HG02798 (cell line): ENCODE data around the gene FAM200A.
"Not testable (repeated sequence)": the region's sequence is repeated elsewhere in the genome, so short reads cannot be mapped to it uniquely, and the experiment has no call there.

ENCODE experiments used
- ATAC-seq: cut with Tn5 transposase; IDR thresholded peaks from one replicate; pipeline ENCODE4 v1.9.1; 2021; ENCODE audit warnings: mild to moderate bottlenecking; ENCODE audit not compliant: unreplicated experiment, poor library complexity

The FAM200A gene

GRCh38 chr7:99560834-99561736, 9.2 kb upstream of the FAM200A start:
- ATAC-seq, result no peak

- no peak for ATAC-seq
Measured at GRCh38 chr7:99559175-99559915, 7.4 kb upstream of the FAM200A start.

- peak; percentile 87 for ATAC-seq
Measured at GRCh38 chr7:99558306-99559174, 6.6 kb upstream of the FAM200A start, which contains the start of gene ZNF655. TSS of gene ZNF655 (plus strand) at chr7:99558642. CDS start at chr7:99560560, 1,918 bp downstream.

- ATAC-seq, result peak; percentile 53
Measured at GRCh38 chr7:99557940-99558305, 6.0 kb upstream of the FAM200A start.

- ATAC-seq, result no peak
Measured at GRCh38 chr7:99557196-99557607, 5.3 kb upstream of the FAM200A start.

GRCh38 chr7:99554939-99555338, 3.0 kb upstream of the FAM200A start:
- ATAC-seq, result no peak

- no peak for ATAC-seq
Measured at GRCh38 chr7:99553039-99553438, 1.1 kb upstream of the FAM200A start.

GRCh38 chr7:99551334-99551733, 580 bp downstream of the FAM200A start:
- no peak for ATAC-seq

- not testable (repeated sequence) for ATAC-seq
Measured at GRCh38 chr7:99549545-99549944, 2.4 kb downstream of the FAM200A start.

- not testable (repeated sequence) for ATAC-seq
Measured at GRCh38 chr7:99545308-99545707, 6.6 kb downstream of the FAM200A start.

GRCh38 chr7:99543916-99544315, 8.0 kb downstream of the FAM200A start:
- no peak for ATAC-seq

- no peak for ATAC-seq
Measured at GRCh38 chr7:99543081-99543671, 8.7 kb downstream of the FAM200A start.

GRCh38 chr7:99541212-99541611, 10.7 kb downstream of the FAM200A start:
- ATAC-seq, result no peak

- ATAC-seq, result no peak
Measured at GRCh38 chr7:99540542-99540941, 11.4 kb downstream of the FAM200A start.

GRCh38 chr7:99539213-99539811, 12.6 kb downstream of the FAM200A start:
- ATAC-seq, result no peak

- no peak for ATAC-seq
Measured at GRCh38 chr7:99535667-99536066, 16.2 kb downstream of the FAM200A start.

GRCh38 chr7:99531354-99531765, 20.6 kb downstream of the FAM200A start:
- no peak for ATAC-seq

- ATAC-seq, result no peak
Measured at GRCh38 chr7:99525713-99526440, 26.0 kb downstream of the FAM200A start.

- no peak for ATAC-seq
Measured at GRCh38 chr7:99521399-99521798, 30.5 kb downstream of the FAM200A start.
